Thyroid gland (tissue), 4 donors: Measurements from ENCODE around the gene CCDC187.

Experiments used
- POLR2A ChIP-seq, 2 donors: fragments of 450-650 bp; IDR thresholded peaks; one replicate each; pipeline ENCODE4 v1.6.1; 2017; ENCODE audit warnings: antibody characterized with exemption in 2 of 2, mild to moderate bottlenecking in 2 of 2, moderate library complexity in 1 of 2
- TF ChIP-seq, protein P1 (sequence below), 6 experiments: fragments of 200-600 bp in 3 of 6; fragments of 450-650 bp in 3 of 6; sonication (generic) in 3 of 6; IDR thresholded peaks; one replicate each; pipeline ENCODE4 v1.5.1; 2016 to 2019; ENCODE audit warnings: antibody characterized with exemption in 6 of 6, mild to moderate bottlenecking in 2 of 6, inconsistent platforms in 1 of 6, moderate library complexity in 1 of 6

GRCh38 chr9:136331030-136331429, 27.1 kb upstream of the CCDC187 start:
- TF ChIP-seq, protein P1, sequence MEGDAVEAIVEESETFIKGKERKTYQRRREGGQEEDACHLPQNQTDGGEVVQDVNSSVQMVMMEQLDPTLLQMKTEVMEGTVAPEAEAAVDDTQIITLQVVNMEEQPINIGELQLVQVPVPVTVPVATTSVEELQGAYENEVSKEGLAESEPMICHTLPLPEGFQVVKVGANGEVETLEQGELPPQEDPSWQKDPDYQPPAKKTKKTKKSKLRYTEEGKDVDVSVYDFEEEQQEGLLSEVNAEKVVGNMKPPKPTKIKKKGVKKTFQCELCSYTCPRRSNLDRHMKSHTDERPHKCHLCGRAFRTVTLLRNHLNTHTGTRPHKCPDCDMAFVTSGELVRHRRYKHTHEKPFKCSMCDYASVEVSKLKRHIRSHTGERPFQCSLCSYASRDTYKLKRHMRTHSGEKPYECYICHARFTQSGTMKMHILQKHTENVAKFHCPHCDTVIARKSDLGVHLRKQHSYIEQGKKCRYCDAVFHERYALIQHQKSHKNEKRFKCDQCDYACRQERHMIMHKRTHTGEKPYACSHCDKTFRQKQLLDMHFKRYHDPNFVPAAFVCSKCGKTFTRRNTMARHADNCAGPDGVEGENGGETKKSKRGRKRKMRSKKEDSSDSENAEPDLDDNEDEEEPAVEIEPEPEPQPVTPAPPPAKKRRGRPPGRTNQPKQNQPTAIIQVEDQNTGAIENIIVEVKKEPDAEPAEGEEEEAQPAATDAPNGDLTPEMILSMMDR (IDR thresholded peaks at IDR 0.05): no peak
- no peak for TF ChIP-seq POLR2A (IDR thresholded peaks at IDR 0.05)
